Activated naive CD4-positive, alpha-beta T cell treated with anti-CD3 and anti-CD28 coated beads, Interleukin-2, amount 10 ng/mL, durations not matched to agents 7 days and 5 days (primary cell): ENCODE data around the gene MCU.
"Not testable (repeated sequence)": the region's sequence is repeated elsewhere in the genome, so short reads cannot be mapped to it uniquely, and the experiment has no call there.

ENCODE experiments used
- CTCF ChIA-PET: fragments of 350-600 bp; sonication (Branson Sonifier 250); formaldehyde crosslinking; loops from one replicate; lab custom pipeline; 2021; ENCODE audit warnings: antibody characterized with exemption; lab: Charles Lee
- DNase-seq: peaks from one replicate; pipeline ENCODE4 v3.0.0-alpha.2; 2020
- H3K27ac Mint-ChIP-seq: one replicate; pipeline ENCODE4 v1.8.0; 2021; ENCODE audit warnings: mild to moderate bottlenecking, moderate library complexity, mixed read lengths
- H3K27me3 Mint-ChIP-seq: one replicate; pipeline ENCODE4 v1.8.0; 2021; ENCODE audit warnings: mild to moderate bottlenecking, mixed read lengths
- H3K36me3 Mint-ChIP-seq: one replicate; pipeline ENCODE4 v1.8.0; 2021; ENCODE audit warnings: mixed read lengths
- H3K4me1 Mint-ChIP-seq: one replicate; pipeline ENCODE4 v1.8.0; 2021; ENCODE audit warnings: mixed read lengths
- H3K4me3 Mint-ChIP-seq: one replicate; pipeline ENCODE4 v1.8.0; 2021; ENCODE audit warnings: mild to moderate bottlenecking, moderate library complexity, mixed read lengths
- H3K9me3 Mint-ChIP-seq: one replicate; pipeline ENCODE4 v1.8.0; 2021; ENCODE audit warnings: mixed read lengths

MCU gene

GRCh38 chr10:72729528-72729927, 37.6 kb downstream of the MCU start:
- no peaks in the 10 kb centered on the region for H3K27me3 Mint-ChIP-seq
- no peak for DNase-seq
- no peaks in the 10 kb centered on the region for H3K36me3 Mint-ChIP-seq
- peaks cover 7% of the 10 kb centered on the region for H3K4me1 Mint-ChIP-seq
- no peak overlapping the region for H3K4me3 Mint-ChIP-seq
- CTCF ChIA-PET = no interaction called here
- H3K9me3 Mint-ChIP-seq = no peaks in the 10 kb centered on the region
- H3K27ac Mint-ChIP-seq = no peak overlapping the region

GRCh38 chr10:72730479-72730878, 38.5 kb downstream of the MCU start:
- CTCF ChIA-PET = no interaction called here
- H3K4me3 Mint-ChIP-seq = no peak overlapping the region

GRCh38 chr10:72731916-72732419, 40.0 kb downstream of the MCU start:
- peaks cover 7% of the 10 kb centered on the region for H3K4me1 Mint-ChIP-seq
- H3K27me3 Mint-ChIP-seq = no peaks in the 10 kb centered on the region
- no peak overlapping the region for H3K27ac Mint-ChIP-seq
- CTCF ChIA-PET = no interaction called here
- no peak for DNase-seq
- H3K9me3 Mint-ChIP-seq = no peaks in the 10 kb centered on the region
- H3K36me3 Mint-ChIP-seq = no peaks in the 10 kb centered on the region
- no peak overlapping the region for H3K4me3 Mint-ChIP-seq

More at GRCh38 chr10:72730479-72730878, 38.5 kb downstream of the MCU start:
- Mint-ChIP-seq H3K9me3 (no peaks in the 10 kb centered on the region), H3K36me3 (no peaks in the 10 kb centered on the region), H3K27me3 (no peaks in the 10 kb centered on the region), H3K27ac (no peak overlapping the region), H3K4me1 (peaks cover 7% of the 10 kb centered on the region)
- no peak for DNase-seq

GRCh38 chr10:72732521-72732920, 40.6 kb downstream of the MCU start:
- Mint-ChIP-seq H3K36me3 (no peaks in the 10 kb centered on the region), H3K27ac (no peak overlapping the region), H3K4me1 (peaks cover 7% of the 10 kb centered on the region), H3K27me3 (no peaks in the 10 kb centered on the region), H3K9me3 (no peaks in the 10 kb centered on the region), H3K4me3 (no peak overlapping the region)
- CTCF ChIA-PET = no interaction called here
- DNase-seq = no peak

GRCh38 chr10:72733989-72734388, 42.0 kb downstream of the MCU start:
- Mint-ChIP-seq H3K4me3 (no peak overlapping the region), H3K36me3 (no peaks in the 10 kb centered on the region), H3K27me3 (no peaks in the 10 kb centered on the region), H3K4me1 (peaks cover 5% of the 10 kb centered on the region), H3K9me3 (no peaks in the 10 kb centered on the region), H3K27ac (no peak overlapping the region)
- DNase-seq = no peak
- CTCF ChIA-PET = no interaction called here

- H3K4me1 Mint-ChIP-seq = no peaks in the 10 kb centered on the region
- no peak overlapping the region for H3K4me3 Mint-ChIP-seq
- no peaks in the 10 kb centered on the region for H3K27me3 Mint-ChIP-seq
- H3K27ac Mint-ChIP-seq = no peak overlapping the region
- H3K36me3 Mint-ChIP-seq = no peaks in the 10 kb centered on the region
- CTCF ChIA-PET = no interaction called here
- no peak for DNase-seq
- no peaks in the 10 kb centered on the region for H3K9me3 Mint-ChIP-seq
These were observed 43.5 kb downstream of the MCU start for GRCh38 chr10:72735288-72735936.

GRCh38 chr10:72736176-72736827, 44.4 kb downstream of the MCU start:
- H3K27ac Mint-ChIP-seq = no peak overlapping the region
- H3K4me1 Mint-ChIP-seq = no peaks in the 10 kb centered on the region
- DNase-seq = no peak
- no peaks in the 10 kb centered on the region for H3K27me3 Mint-ChIP-seq
- no peaks in the 10 kb centered on the region for H3K36me3 Mint-ChIP-seq
- H3K9me3 Mint-ChIP-seq = no peaks in the 10 kb centered on the region
- no peak overlapping the region for H3K4me3 Mint-ChIP-seq
- CTCF ChIA-PET = no interaction called here

- no peak for DNase-seq
- Mint-ChIP-seq H3K36me3 (no peaks in the 10 kb centered on the region), H3K27ac (no peak overlapping the region), H3K4me1 (no peaks in the 10 kb centered on the region), H3K27me3 (no peaks in the 10 kb centered on the region), H3K9me3 (no peaks in the 10 kb centered on the region), H3K4me3 (no peak overlapping the region)
- CTCF ChIA-PET = no interaction called here
These were observed 44.9 kb downstream of the MCU start for GRCh38 chr10:72736828-72737220.

- H3K4me3 Mint-ChIP-seq, H3K27me3 Mint-ChIP-seq, H3K9me3 Mint-ChIP-seq, DNase-seq, CTCF ChIA-PET, H3K4me1 Mint-ChIP-seq, H3K36me3 Mint-ChIP-seq, H3K27ac Mint-ChIP-seq: not testable (repeated sequence)
These were observed 45.4 kb downstream of the MCU start for GRCh38 chr10:72737357-72737756.

GRCh38 chr10:72738486-72738885, 46.5 kb downstream of the MCU start:
- Mint-ChIP-seq H3K27me3 (no peaks in the 10 kb centered on the region), H3K4me3 (no peak overlapping the region), H3K9me3 (no peaks in the 10 kb centered on the region), H3K36me3 (no peaks in the 10 kb centered on the region), H3K27ac (no peak overlapping the region), H3K4me1 (no peaks in the 10 kb centered on the region)
- CTCF ChIA-PET = interaction anchor here (0.9 kb wide), 1 partner anchor 114 kb away, joined by 3 read pairs; no protein-coding TSS in a partner anchor
- DNase-seq = no peak

GRCh38 chr10:72740528-72740927, 48.6 kb downstream of the MCU start:
- CTCF ChIA-PET = interaction anchor here (0.6 kb wide), 1 partner anchor 8 kb away, joined by 3 read pairs; no protein-coding TSS in a partner anchor
- H3K9me3 Mint-ChIP-seq = no peaks in the 10 kb centered on the region
- DNase-seq = no peak
- H3K4me1 Mint-ChIP-seq = no peaks in the 10 kb centered on the region
- no peaks in the 10 kb centered on the region for H3K36me3 Mint-ChIP-seq
- no peak overlapping the region for H3K4me3 Mint-ChIP-seq
- no peak overlapping the region for H3K27ac Mint-ChIP-seq
- H3K27me3 Mint-ChIP-seq = no peaks in the 10 kb centered on the region

- Mint-ChIP-seq H3K4me3 (no peak overlapping the region), H3K9me3 (no peaks in the 10 kb centered on the region), H3K36me3 (no peaks in the 10 kb centered on the region), H3K27me3 (no peaks in the 10 kb centered on the region), H3K4me1 (no peaks in the 10 kb centered on the region), H3K27ac (no peak overlapping the region)
- CTCF ChIA-PET = no interaction called here
- no peak for DNase-seq
These were observed 50.1 kb downstream of the MCU start for GRCh38 chr10:72742092-72742491.

GRCh38 chr10:72742797-72743196, 50.9 kb downstream of the MCU start:
- Mint-ChIP-seq H3K9me3 (no peaks in the 10 kb centered on the region), H3K36me3 (no peaks in the 10 kb centered on the region), H3K4me3 (no peak overlapping the region), H3K27me3 (no peaks in the 10 kb centered on the region), H3K4me1 (no peaks in the 10 kb centered on the region), H3K27ac (no peak overlapping the region)
- CTCF ChIA-PET = no interaction called here
- DNase-seq = no peak

- no peak overlapping the region for H3K4me3 Mint-ChIP-seq
- CTCF ChIA-PET = interaction anchor here (1.1 kb wide), 1 partner anchor 165 kb away, joined by 3 read pairs; no protein-coding TSS in a partner anchor
- no peak for DNase-seq
- no peak overlapping the region for H3K27ac Mint-ChIP-seq
- H3K27me3 Mint-ChIP-seq = no peaks in the 10 kb centered on the region
- H3K4me1 Mint-ChIP-seq = no peaks in the 10 kb centered on the region
- no peaks in the 10 kb centered on the region for H3K9me3 Mint-ChIP-seq
- H3K36me3 Mint-ChIP-seq = no peaks in the 10 kb centered on the region
These were observed 52.6 kb downstream of the MCU start for GRCh38 chr10:72744566-72744965.
